Measurements from ENCODE around the gene C16orf92.

The C16orf92 gene

GRCh38 chr16:29989111-29989858, 33.7 kb upstream of the C16orf92 start:
- DNase-seq: no peak

- no peak for DNase-seq
These were observed 33.0 kb upstream of the C16orf92 start for GRCh38 chr16:29990034-29990433.

GRCh38 chr16:29990883-29991570, 32.0 kb upstream of the C16orf92 start:
- DNase-seq: no peak

GRCh38 chr16:29991571-29991904, 31.5 kb upstream of the C16orf92 start:
- DNase-seq: no peak

GRCh38 chr16:29992344-29992967, 30.5 kb upstream of the C16orf92 start:
- no peak for DNase-seq

DNA sequence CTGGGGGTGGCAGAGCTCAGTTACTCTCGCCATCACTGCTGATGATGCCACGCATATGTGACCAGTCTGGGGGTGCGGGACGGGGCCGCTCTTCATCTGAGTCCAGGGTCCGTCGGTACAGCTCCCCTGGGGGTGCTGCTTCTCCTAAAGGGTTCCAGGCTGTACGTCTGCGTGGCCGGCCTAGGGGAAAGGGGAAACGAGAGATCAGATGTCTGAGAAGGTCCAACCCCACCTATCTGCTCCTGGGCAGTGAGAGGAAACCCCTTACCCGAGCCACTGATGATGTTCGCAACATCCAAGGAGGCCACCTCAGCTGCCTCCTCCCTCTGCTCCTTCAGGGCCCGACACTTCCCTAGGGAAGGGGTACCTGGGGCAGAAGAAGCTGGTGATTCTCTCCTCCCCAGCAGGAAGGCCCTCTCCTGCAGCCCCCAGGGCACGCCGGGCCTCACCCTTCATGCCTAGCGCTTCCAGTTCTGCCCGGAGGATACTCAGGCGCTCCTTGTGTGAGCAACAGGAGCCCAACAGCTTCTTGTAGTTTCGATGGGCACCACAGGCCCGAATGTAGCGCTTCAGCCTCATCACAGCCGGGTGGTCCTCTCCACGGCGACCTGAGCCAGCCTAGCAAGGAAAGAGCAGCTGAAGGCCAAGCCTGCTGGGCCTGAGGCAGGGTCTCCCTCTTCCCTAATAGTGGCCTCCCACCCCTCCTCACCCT, 29.7 kb upstream of the C16orf92 start:
- no peak for DNase-seq

DNA sequence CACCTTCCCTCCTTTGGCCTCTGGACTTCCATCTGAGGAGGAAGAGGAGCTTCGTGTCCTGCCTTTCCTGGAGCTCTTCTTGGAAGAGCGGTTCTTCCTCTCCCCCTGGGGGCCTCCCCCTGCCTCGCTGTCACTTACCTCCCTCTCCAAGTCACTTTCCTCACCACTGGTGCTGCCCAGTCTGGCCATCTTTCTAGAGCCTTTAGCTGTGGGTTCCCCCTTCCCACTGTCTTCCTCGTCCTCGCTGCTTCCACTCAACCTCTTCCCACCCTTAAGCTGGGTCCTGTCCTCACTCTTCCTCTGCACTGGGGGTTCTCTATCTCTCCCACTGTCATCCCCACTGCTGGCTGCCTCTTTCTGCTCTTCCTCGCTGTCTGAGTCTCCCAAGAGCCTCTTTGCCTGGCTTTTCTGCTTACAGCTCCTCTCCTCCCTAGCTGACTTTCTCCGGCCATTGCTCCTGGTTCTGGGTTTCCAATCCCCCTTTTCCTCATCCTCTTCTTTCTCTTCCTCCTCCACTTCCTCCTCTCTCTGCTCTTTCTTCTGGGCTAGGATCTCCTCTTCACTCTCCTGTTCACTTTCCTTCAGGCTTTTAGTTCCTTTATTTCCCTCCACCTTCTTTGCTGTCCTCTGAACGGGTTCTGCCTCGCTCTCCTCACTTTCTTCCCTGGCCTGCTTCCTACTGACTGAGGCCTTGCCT, 28.9 kb upstream of the C16orf92 start:
- DNase-seq: no peak

DNA sequence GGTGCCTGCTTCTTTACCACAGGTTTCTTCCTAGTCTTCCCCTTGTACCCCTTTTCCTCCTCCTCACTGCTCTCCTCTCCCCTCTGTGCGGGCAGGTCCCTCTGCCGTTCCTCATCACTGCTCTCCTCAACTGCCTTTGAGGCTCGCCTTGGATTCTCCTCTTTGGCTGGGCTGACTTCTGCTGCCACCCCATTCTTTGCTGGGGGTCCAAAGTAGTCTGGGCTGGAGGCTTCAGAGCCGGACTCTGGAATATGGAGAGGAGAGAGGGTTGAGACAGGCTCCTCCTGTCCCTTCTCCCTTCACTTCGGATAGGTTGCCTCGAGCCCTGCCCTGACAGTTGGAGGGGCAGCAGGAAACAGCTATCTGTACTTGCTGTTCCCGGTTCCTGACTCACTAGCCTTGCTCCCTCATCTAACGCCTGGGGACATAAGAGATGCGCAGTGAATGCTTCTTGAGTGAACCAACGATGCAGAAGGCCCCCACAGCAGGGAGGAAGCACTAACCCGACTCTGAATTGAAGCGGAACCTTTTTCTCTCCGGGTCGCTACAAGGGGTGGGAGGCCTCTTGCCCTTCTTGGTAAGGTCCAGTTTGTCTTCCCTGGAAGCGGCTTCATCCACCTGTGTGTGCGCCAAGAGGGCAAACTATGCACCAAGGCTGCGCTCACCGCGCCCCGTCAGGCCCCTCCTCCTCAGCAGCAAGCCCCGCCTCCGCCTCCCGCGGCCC, 28.2 kb upstream of the C16orf92 start:
- DNase-seq: peak; percentile 41 to 55

GRCh38 chr16:29995324-29995910, 27.6 kb upstream of the C16orf92 start, which contains the start of gene HIRIP3:
Gene HIRIP3 (minus strand): TSS chr16:29995617. CDS start chr16:29995605, 12 bp downstream.
- DNase-seq: peak; percentile 61 to 76

DNA sequence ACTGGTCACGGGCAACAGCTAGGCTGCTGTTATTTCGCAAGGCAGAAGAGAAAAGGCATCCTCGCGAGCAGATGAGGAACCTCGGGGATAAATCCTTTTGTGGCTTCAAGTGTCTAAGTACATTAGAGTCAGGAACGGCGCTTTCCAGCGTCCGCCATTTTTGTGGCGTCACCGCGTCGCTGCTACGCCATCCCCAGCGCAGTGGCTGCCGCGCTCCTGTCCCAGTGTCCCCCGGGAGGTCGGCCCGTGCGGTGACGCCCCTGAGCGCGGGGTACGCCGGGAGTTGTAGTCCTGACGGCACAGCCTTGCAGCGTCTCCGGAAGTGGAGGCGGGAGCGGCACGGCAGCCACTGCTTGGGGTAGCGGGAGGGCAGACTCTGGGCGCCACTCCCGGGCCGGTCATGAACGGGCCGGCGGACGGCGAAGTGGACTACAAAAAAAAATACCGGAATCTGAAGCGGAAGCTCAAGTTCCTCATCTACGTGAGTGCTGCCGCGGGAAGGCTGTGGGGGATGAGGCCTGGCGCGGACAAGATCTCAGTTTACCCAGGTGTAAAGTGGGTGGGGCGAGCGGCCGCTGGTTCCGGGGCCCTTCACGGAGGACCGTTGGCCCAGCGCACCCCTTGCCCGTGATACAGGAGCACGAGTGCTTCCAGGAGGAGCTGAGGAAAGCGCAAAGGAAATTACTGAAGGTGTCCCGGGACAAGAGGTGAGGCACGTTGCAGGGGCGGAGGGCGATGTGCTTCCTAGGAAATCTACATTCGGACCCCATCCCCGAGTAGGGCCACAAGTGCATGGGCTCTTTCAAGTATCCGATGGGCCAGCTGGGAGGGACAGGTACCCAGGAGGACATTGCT, 26.9 kb upstream of the C16orf92 start, which contains the start of gene INO80E:
Gene INO80E (plus strand): TSS at position 331 of the 855 bp plus-strand sequence. CDS start 70 bp downstream, at position 401.
- DNase-seq: peak; percentile 90 to 94

- DNase-seq: no peak
These were observed 26.2 kb upstream of the C16orf92 start for GRCh38 chr16:29996766-29997250.

DNA sequence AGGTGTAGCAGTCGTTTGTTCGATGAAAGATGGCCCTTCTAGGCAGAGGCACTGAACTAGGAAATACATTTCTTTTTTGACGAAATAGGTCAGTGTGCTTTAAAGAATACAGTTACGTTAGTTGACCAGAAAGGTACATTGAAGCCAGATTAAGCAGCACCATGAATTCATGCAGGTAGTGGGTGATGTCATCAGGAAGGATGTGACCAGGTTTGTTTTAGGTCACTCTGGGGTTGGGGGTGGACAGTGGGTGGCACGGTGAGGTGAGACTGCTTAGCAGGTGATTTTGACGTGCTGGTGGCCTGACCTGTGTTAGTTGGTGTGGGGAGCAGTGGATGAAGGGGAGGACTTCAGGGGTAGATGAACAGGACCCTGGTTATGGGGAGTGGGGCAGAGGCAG, 23.4 kb upstream of the C16orf92 start:
- DNase-seq: no peak

GRCh38 chr16:30000735-30001631, 22.0 kb upstream of the C16orf92 start:
- no peak for DNase-seq

DNA sequence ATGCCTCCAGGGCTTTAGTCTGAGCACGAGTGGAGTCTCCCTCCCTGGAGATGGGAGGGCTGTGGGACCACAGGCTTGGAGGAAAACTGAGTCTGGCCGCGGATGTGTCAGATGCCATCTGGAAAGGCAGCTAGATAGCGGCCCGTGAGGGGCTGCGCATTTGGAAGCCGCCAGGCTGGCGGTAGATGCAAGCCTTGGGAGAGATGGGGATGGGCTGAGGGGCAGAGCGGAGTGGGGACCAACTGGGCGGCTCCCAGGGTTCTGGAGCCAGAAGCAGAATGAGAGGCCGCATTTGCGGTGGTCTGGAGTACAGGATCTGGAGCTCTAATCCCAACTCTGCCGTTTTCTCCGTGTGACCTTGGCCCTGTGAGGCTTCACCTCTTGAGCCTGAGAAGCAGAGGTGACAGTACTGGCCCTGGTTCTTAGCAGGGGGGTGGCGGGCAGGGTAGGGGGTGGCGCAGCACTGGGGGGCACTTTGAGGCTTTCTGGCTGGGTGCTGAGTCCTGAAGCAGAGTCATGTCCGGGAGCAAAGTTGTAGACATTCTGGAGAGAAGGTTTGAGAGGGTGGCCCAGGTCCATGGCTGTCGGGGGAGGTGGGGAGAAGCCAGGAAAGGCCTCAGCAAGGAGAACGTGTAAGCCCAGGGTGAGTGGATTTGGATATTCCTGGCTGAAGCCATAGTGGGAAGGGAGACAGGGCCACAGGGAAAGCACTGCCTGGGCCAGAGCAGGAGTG, 20.2 kb upstream of the C16orf92 start:
- DNase-seq: no peak

GRCh38 chr16:30003670-30004423, 19.2 kb upstream of the C16orf92 start:
- no peak for DNase-seq

DNA sequence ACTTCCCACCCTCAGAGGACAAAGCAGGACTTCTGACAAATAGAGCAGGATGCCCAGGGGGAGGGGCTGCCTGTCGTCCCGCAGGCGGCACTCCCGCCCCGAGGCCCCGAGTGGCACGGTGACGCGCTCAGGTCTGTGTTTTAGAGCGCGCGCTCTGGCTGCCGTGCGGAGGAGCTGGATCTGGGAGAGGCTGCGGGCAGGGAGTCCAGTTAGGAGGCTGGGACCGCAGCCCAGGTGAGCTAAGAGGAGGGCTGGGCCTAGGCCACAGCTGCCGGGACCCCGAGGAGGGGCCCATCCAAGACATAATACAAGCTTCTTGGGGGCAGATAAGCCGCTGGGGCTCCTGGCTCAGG, 18.6 kb upstream of the C16orf92 start:
- peak; percentile 28 to 45 for DNase-seq

DNA sequence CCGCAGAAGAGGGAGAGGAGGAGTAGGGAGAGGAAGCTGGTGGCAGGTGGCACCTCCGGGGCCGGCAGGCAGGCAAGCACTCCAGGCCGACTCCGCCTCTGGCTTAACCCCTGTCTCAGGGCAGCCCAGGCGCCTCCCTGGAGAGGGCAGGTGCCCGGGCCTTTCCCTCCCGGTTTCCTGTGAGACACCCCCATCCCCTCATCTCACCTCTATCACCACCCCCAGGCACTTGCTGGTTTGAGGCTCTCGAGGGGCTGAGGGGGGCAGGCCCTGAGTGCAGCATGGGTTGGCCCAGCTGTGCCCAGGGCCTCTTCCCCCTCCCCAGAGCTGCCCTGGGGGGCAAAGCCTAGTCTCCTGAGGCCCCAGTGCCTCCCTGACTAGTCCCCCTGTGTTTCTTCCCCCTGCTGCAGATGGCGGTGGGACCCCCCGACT, 18.2 kb upstream of the C16orf92 start:
- peak; percentile 9 to 36 for DNase-seq
